H9 (cell line): ENCODE results near the gene CAPN5. TPM values are rescaled to one million over a fixed set of nuclear protein-coding genes. Genes with fewer than 3 reads are reported as not detected.

ENCODE experiments used
- DNase-seq: peaks from one replicate; pipeline ENCODE4 v3.0.0-alpha.2; 2017
- H2AFZ ChIP-seq: one replicate; pipeline ENCODE4 v1.6.1; 2013; ENCODE audit warnings: mild to moderate bottlenecking, low read length, control low read depth, moderate library complexity
- H2AK5ac ChIP-seq: 2 replicates; pipeline ENCODE4 v1.6.1; 2013; ENCODE audit warnings: low read length, control low read depth, mixed read lengths; ENCODE audit not compliant: insufficient read length
- H2BK120ac ChIP-seq: one replicate; pipeline ENCODE4 v1.6.1; 2013; ENCODE audit warnings: low read depth, mild to moderate bottlenecking, low read length, control low read depth, inconsistent platforms; ENCODE audit not compliant: poor library complexity, severe bottlenecking
- H2BK12ac ChIP-seq: 2 replicates; pipeline ENCODE4 v1.6.1; 2013; ENCODE audit warnings: low read length, control low read depth, mixed read lengths, low read depth; ENCODE audit not compliant: insufficient read length
- H2BK15ac ChIP-seq: 2 replicates; pipeline ENCODE4 v1.6.1; 2013; ENCODE audit warnings: low read depth, low read length, control low read depth
- H2BK20ac ChIP-seq: one replicate; pipeline ENCODE4 v1.6.1; 2013; ENCODE audit warnings: low read depth, mild to moderate bottlenecking, low read length, control low read depth, inconsistent platforms; ENCODE audit not compliant: poor library complexity, severe bottlenecking
- H2BK5ac ChIP-seq: 2 replicates; pipeline ENCODE4 v1.6.1; 2013; ENCODE audit warnings: low read length, control low read depth, mixed read lengths; ENCODE audit not compliant: insufficient read length
- H3K14ac ChIP-seq: 2 replicates; pipeline ENCODE4 v1.6.1; 2013; ENCODE audit warnings: low read length, control low read depth; ENCODE audit not compliant: insufficient read depth
- H3K18ac ChIP-seq: 2 replicates; pipeline ENCODE4 v1.6.1; 2013; ENCODE audit warnings: low read depth, mild to moderate bottlenecking, mixed read lengths, low read length, control low read depth; ENCODE audit not compliant: insufficient read length
- H3K23ac ChIP-seq: 2 replicates; pipeline ENCODE4 v1.6.1; 2013; ENCODE audit warnings: low read length, control low read depth, mixed read lengths, low read depth; ENCODE audit not compliant: insufficient read length
- H3K23me2 ChIP-seq: 2 replicates; pipeline ENCODE4 v1.6.1; 2013; ENCODE audit warnings: low read depth, mild to moderate bottlenecking, mixed read lengths, low read length, control low read depth; ENCODE audit not compliant: insufficient read length, poor library complexity, severe bottlenecking
- H3K27ac ChIP-seq: 2 replicates; pipeline ENCODE4 v1.5.1; 2013; ENCODE audit warnings: low read length, control low read depth, mixed read lengths, low read depth; ENCODE audit not compliant: insufficient read length
- H3K27me3 ChIP-seq: 2 replicates; pipeline ENCODE4 v1.6.1; 2013; ENCODE audit warnings: low read length, control low read depth, inconsistent platforms; ENCODE audit not compliant: insufficient read depth
- H3K4ac ChIP-seq: 2 replicates; pipeline ENCODE4 v1.6.1; 2013; ENCODE audit warnings: low read depth, mild to moderate bottlenecking, control low read depth, inconsistent platforms, low read length, moderate library complexity
- H3K4me1 ChIP-seq: 2 replicates; pipeline ENCODE4 v1.6.1; 2013; ENCODE audit warnings: low read length, control low read depth, inconsistent platforms; ENCODE audit not compliant: insufficient read depth
- H3K4me2 ChIP-seq: 2 replicates; pipeline ENCODE4 v1.6.1; 2013; ENCODE audit warnings: low read length, control low read depth, mixed read lengths; ENCODE audit not compliant: insufficient read length, insufficient read depth
- H3K56ac ChIP-seq: 2 replicates; pipeline ENCODE4 v1.6.1; 2013; ENCODE audit warnings: low read depth, mild to moderate bottlenecking, mixed read lengths, low read length, control low read depth; ENCODE audit not compliant: insufficient read length
- H3K79me1 ChIP-seq: 2 replicates; pipeline ENCODE4 v1.6.1; 2013; ENCODE audit warnings: low read depth, mild to moderate bottlenecking, moderate library complexity, low read length, control low read depth, inconsistent platforms; ENCODE audit not compliant: insufficient read depth, poor library complexity, severe bottlenecking
- H3K79me2 ChIP-seq: 2 replicates; pipeline ENCODE4 v1.6.1; 2013; ENCODE audit warnings: low read length, control low read depth, inconsistent platforms; ENCODE audit not compliant: insufficient read depth
- H3K9ac ChIP-seq: 2 replicates; pipeline ENCODE4 v1.6.1; 2013; ENCODE audit warnings: low read length, control low read depth, mixed read lengths; ENCODE audit not compliant: insufficient read length; ENCODE audit errors: extremely low read depth
- H3K9me3 ChIP-seq: one replicate; pipeline ENCODE4 v1.6.1; 2013; ENCODE audit warnings: low read depth, low read length, inconsistent platforms; ENCODE audit not compliant: control insufficient read depth
- H3T11ph ChIP-seq: one replicate; pipeline ENCODE4 v1.6.1; 2013; ENCODE audit warnings: mild to moderate bottlenecking, low read length, control low read depth, inconsistent platforms
- H4K20me1 ChIP-seq: one replicate; pipeline ENCODE4 v1.6.1; 2013; ENCODE audit not compliant: control insufficient read depth, insufficient read length, insufficient read depth
- H4K5ac ChIP-seq: 2 replicates; pipeline ENCODE4 v1.6.1; 2013; ENCODE audit warnings: low read depth, mild to moderate bottlenecking, mixed read lengths, low read length, control low read depth; ENCODE audit not compliant: insufficient read length
- H4K8ac ChIP-seq: replicated peaks from 2 replicates; pipeline ENCODE4 v1.6.1; 2013; ENCODE audit warnings: low read length, control low read depth, mixed read lengths, low read depth; ENCODE audit not compliant: insufficient read length
- H4K91ac ChIP-seq: 2 replicates; pipeline ENCODE4 v1.6.1; 2013; ENCODE audit warnings: low read depth, mild to moderate bottlenecking, moderate library complexity, mixed read lengths, low read length, control low read depth; ENCODE audit not compliant: insufficient read length
- H3K27ac Mint-ChIP-seq, 3 experiments: 2 replicates in 2 of 3; 3 replicates in 1 of 3; pipeline ENCODE4 v1.8.0; 2020 to 2021; ENCODE audit warnings: mixed read lengths in 3 of 3, mild to moderate bottlenecking in 1 of 3, moderate library complexity in 1 of 3
- H3K27me3 Mint-ChIP-seq: 2 replicates; pipeline ENCODE4 v1.8.0; 2021; ENCODE audit warnings: low read depth, mild to moderate bottlenecking, moderate library complexity, mixed read lengths
- H3K36me3 Mint-ChIP-seq, 3 experiments: 2 replicates in 2 of 3; 3 replicates in 1 of 3; pipeline ENCODE4 v1.8.0; 2020 to 2021; ENCODE audit warnings: low read depth in 3 of 3, mixed read lengths in 3 of 3; ENCODE audit not compliant: insufficient read depth in 1 of 3
- H3K4me1 Mint-ChIP-seq, 2 experiments: 2 replicates each; pipeline ENCODE4 v1.8.0; 2020; ENCODE audit warnings: mixed read lengths in 2 of 2
- H3K4me3 Mint-ChIP-seq, 2 experiments: 2 replicates in 1 of 2; 3 replicates in 1 of 2; pipeline ENCODE4 v1.8.0; 2020 to 2021; ENCODE audit warnings: mild to moderate bottlenecking in 2 of 2, mixed read lengths in 2 of 2, moderate library complexity in 1 of 2
- H3K9me3 Mint-ChIP-seq, 2 experiments: 2 replicates in 1 of 2; 3 replicates in 1 of 2; pipeline ENCODE4 v1.8.0; 2020; ENCODE audit warnings: mild to moderate bottlenecking in 2 of 2, mixed read lengths in 2 of 2, moderate library complexity in 1 of 2
- WGBS: extraction: QIAGEN DNeasy Blood & Tissue Kit; methylation state at CpG from one replicate; pipeline ENCODE4 v1.1.7; 2013; ENCODE audit warnings: missing lambda C conversion rate, low lambda C conversion rate, mixed read lengths; ENCODE audit not compliant: insufficient read length; ENCODE audit errors: extremely low coverage; 5-methylcytosine and 5-hydroxymethylcytosine counted together
- total RNA-seq: library from RNA; stranded (reverse); gene quantifications from 2 replicates; pipeline ENCODE4 v1.2.1, GENCODE V29; 2021
- TF ChIP-seq, protein P1 (sequence below): fragments of 200-600 bp; sonication (generic); conservative IDR thresholded peaks from 3 replicates; pipeline ENCODE4 v1.8.0; 2021; ENCODE audit warnings: antibody characterized with exemption, mild to moderate bottlenecking

Gene CAPN5
- total RNA-seq, 1 experiment from 2014 or later: 16.7 TPM

DNA sequence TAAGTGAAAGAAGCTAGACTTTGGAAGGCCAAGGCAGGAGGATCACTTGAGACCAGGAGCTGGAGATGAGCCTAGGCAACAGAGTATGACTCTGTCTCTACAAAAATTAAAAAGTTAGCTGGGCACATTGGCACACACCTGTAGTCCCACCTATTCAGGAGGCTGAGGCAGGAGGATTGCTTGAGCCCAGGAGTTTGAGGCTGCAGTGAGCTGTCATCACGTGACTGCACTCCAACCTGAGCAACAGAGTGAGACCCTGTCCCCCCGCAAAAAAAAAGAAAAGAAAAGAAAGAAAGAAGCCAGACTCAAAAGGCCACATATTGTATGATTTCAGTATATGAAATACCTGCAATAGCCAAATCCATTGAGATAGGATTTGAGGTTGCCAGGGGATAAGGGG is 7.9 kb upstream of the CAPN5 start:
- Mint-ChIP-seq H3K27me3 (no peaks in the 10 kb centered on the region; the same call in 1 of the 2 replicates), H3K4me1 (peaks cover 14 to 18% of the 10 kb centered on the region in 2 experiments), H3K9me3 (peaks cover 6 to 17% of the 10 kb centered on the region in 2 experiments; a peak in 4 of 5 replicates), H3K36me3 (no peaks in the 10 kb centered on the region; a peak in 2 of 7 replicates), H3K4me3 (no peak overlapping the region), H3K27ac (no peak overlapping the region)
- H3K14ac ChIP-seq: no peak overlapping the region
- no peak overlapping the region for H3K9ac ChIP-seq
- TF ChIP-seq, protein P1, sequence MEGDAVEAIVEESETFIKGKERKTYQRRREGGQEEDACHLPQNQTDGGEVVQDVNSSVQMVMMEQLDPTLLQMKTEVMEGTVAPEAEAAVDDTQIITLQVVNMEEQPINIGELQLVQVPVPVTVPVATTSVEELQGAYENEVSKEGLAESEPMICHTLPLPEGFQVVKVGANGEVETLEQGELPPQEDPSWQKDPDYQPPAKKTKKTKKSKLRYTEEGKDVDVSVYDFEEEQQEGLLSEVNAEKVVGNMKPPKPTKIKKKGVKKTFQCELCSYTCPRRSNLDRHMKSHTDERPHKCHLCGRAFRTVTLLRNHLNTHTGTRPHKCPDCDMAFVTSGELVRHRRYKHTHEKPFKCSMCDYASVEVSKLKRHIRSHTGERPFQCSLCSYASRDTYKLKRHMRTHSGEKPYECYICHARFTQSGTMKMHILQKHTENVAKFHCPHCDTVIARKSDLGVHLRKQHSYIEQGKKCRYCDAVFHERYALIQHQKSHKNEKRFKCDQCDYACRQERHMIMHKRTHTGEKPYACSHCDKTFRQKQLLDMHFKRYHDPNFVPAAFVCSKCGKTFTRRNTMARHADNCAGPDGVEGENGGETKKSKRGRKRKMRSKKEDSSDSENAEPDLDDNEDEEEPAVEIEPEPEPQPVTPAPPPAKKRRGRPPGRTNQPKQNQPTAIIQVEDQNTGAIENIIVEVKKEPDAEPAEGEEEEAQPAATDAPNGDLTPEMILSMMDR: no peak
- H2BK120ac ChIP-seq: no peak overlapping the region
- H2BK20ac ChIP-seq: no peak overlapping the region
- H4K20me1 ChIP-seq: no peaks in the 10 kb centered on the region
- no peak overlapping the region for H2AK5ac ChIP-seq
- H2BK12ac ChIP-seq: no peak overlapping the region
- no peak overlapping the region for H4K91ac ChIP-seq
- no peak overlapping the region for H3K23ac ChIP-seq
- no peaks in the 10 kb centered on the region for H3K4me1 ChIP-seq
- H3K79me1 ChIP-seq: no peaks in the 10 kb centered on the region
- H3K27me3 ChIP-seq: no peaks in the 10 kb centered on the region
- no peaks in the 10 kb centered on the region for H3K9me3 ChIP-seq
- no peak overlapping the region for H4K8ac ChIP-seq
- no peak overlapping the region for H2BK15ac ChIP-seq
- H3K4me2 ChIP-seq: no peak overlapping the region
- no peaks in the 10 kb centered on the region for H3K79me2 ChIP-seq
- no peak overlapping the region for H3K27ac ChIP-seq
- H3T11ph ChIP-seq: no peak overlapping the region
- no peaks in the 10 kb centered on the region for H3K23me2 ChIP-seq
- H3K56ac ChIP-seq: no peak overlapping the region
- no peak overlapping the region for H3K4ac ChIP-seq
- H2BK5ac ChIP-seq: no peak overlapping the region
- WGBS: no CpG with 5 or more reads among the region's 2 CpGs
- no peak for DNase-seq
- H4K5ac ChIP-seq: no peak overlapping the region
- H3K18ac ChIP-seq: no peak overlapping the region
- H2AFZ ChIP-seq: no peak overlapping the region
